Tibial nerve (tissue), 4 donors: Measurements from ENCODE around the gene BICDL1.

Source experiments
- CTCF ChIP-seq, 5 experiments: fragments of 200-600 bp in 3 of 5; fragments of 450-650 bp in 2 of 5; sonication (generic) in 3 of 5; IDR thresholded peaks; one replicate each; pipeline ENCODE4 v1.5.1; 2016 to 2019; ENCODE audit warnings: antibody characterized with exemption in 5 of 5, mild to moderate bottlenecking in 3 of 5, moderate library complexity in 2 of 5
- EP300 ChIP-seq, 2 donors: sonication (generic); formaldehyde crosslinking; IDR thresholded peaks; one replicate each; pipeline ENCODE4 v1.6.1; 2017; ENCODE audit warnings: antibody characterized with exemption in 2 of 2, mild to moderate bottlenecking in 1 of 2
- POLR2A ChIP-seq, 2 donors: fragments of 450-650 bp; IDR thresholded peaks; one replicate each; pipeline ENCODE4 v1.6.1; 2017; ENCODE audit warnings: antibody characterized with exemption in 2 of 2, mild to moderate bottlenecking in 2 of 2, moderate library complexity in 2 of 2

- no peak for TF ChIP-seq CTCF (IDR thresholded peaks at IDR 0.05)
- TF ChIP-seq POLR2A (IDR thresholded peaks at IDR 0.05): no peak
- TF ChIP-seq EP300 (IDR thresholded peaks at IDR 0.05): no peak
Observed at GRCh38 chr12:120039711-120040110, 50.7 kb downstream of the BICDL1 start.
